AG04449 (cell line): Measurements from ENCODE around the gene SLC6A20.

ENCODE experiments used
- CTCF ChIA-PET: fragments of 350-600 bp; formaldehyde crosslinking; extraction: SDS; loops from one replicate; lab custom pipeline; 2021; ENCODE audit warnings: antibody characterized with exemption; lab: Yijun Ruan, JAX
- POLR2A ChIA-PET: fragments of 400-600, 350-600 bp; formaldehyde crosslinking; extraction: SDS; loops from one replicate; lab custom pipeline; 2020; ENCODE audit warnings: antibody characterized with exemption, inconsistent platforms; lab: Yijun Ruan, JAX
- DNase-seq: peaks from one replicate; pipeline ENCODE4 v3.0.0-alpha.2; 2010; ENCODE audit warnings: low read depth, low spot score
- H3K4me3 ChIP-seq: 2 replicates; pipeline ENCODE4 v1.5.1; 2011; ENCODE audit warnings: low read depth, mild to moderate bottlenecking, control low read depth, low read length
- CTCF ChIP-seq: IDR thresholded peaks from one replicate; pipeline ENCODE4 v1.5.1; 2011; ENCODE audit warnings: mild to moderate bottlenecking, moderate library complexity, low read length, control low read depth, inconsistent platforms; ENCODE audit not compliant: insufficient read depth; ENCODE audit errors: missing control alignments

SLC6A20 gene

GRCh38 chr3:45739991-45740390 is 56.3 kb downstream of the SLC6A20 start:
- no peak for TF ChIP-seq CTCF
- H3K4me3 ChIP-seq: no peak overlapping the region
- CTCF ChIA-PET: no interaction called here
- no peak for DNase-seq
- POLR2A ChIA-PET: no interaction called here

GRCh38 chr3:45737234-45737633 is 59.1 kb downstream of the SLC6A20 start:
- POLR2A ChIA-PET: no interaction called here
- H3K4me3 ChIP-seq: no peak overlapping the region
- no peak for DNase-seq
- no peak for TF ChIP-seq CTCF
- CTCF ChIA-PET: interaction anchor here (1.4 kb wide), 1 partner anchor 202 kb away, joined by 3 read pairs; no protein-coding TSS in a partner anchor

GRCh38 chr3:45736707-45737106 is 59.6 kb downstream of the SLC6A20 start:
- no peak for TF ChIP-seq CTCF
- CTCF ChIA-PET: interaction anchor here (0.8 to 1.4 kb wide), 2 partner anchors 171 to 202 kb away, joined by 3 read pairs; no protein-coding TSS in a partner anchor
- POLR2A ChIA-PET: no interaction called here
- H3K4me3 ChIP-seq: no peak overlapping the region
- no peak for DNase-seq

- no peak overlapping the region for H3K4me3 ChIP-seq
- DNase-seq: no peak
- no peak for TF ChIP-seq CTCF
- ChIA-PET POLR2A (no interaction called here), CTCF (interaction anchor here (0.7 to 1.8 kb wide), 4 partner anchors 31 to 694 kb away, joined by 3 to 7 read pairs (median 4); no protein-coding TSS in a partner anchor)
Observed at GRCh38 chr3:45730409-45731154, 65.8 kb downstream of the SLC6A20 start.

- POLR2A ChIA-PET: no interaction called here
- DNase-seq: no peak
Observed at GRCh38 chr3:45729614-45730013, 66.7 kb downstream of the SLC6A20 start.

GRCh38 chr3:45724911-45725310 is 71.4 kb downstream of the SLC6A20 start:
- no peak overlapping the region for H3K4me3 ChIP-seq
- no peak for DNase-seq
- no peak for TF ChIP-seq CTCF
- ChIA-PET POLR2A (no interaction called here), CTCF (no interaction called here)

More at GRCh38 chr3:45729614-45730013, 66.7 kb downstream of the SLC6A20 start:
- H3K4me3 ChIP-seq: no peak overlapping the region
- CTCF ChIA-PET: no interaction called here
- TF ChIP-seq CTCF: no peak
